ENCODE measurements around the gene B4GALT2.

B4GALT2 gene

GRCh38 chr1:43965316-43965715, 13.7 kb upstream of the B4GALT2 start:
- TF ChIP-seq PAX5 (IDR thresholded peaks at IDR 0.05; ENCODE audit: insufficient read depth, low read length, severe bottlenecking) (no peak), POLR2A (IDR thresholded peaks at IDR 0.05; ENCODE audit: low read depth, low read length) (no peak), TAF1 (IDR thresholded peaks at IDR 0.05; ENCODE audit: low read depth, low read length) (no peak), POU2F2 (IDR thresholded peaks at IDR 0.05; ENCODE audit: low read depth, low read length) (no peak), SPI1 (IDR thresholded peaks at IDR 0.05; ENCODE audit: low read depth, low read length) (no peak), POLR2AphosphoS5 (IDR thresholded peaks at IDR 0.05; ENCODE audit: low read depth, low read length) (no peak)
- FAIRE-seq = no peak
- no peak for DNase-seq (ENCODE audit: insufficient read length, low spot score)

GRCh38 chr1:43968348-43968948, 10.6 kb upstream of the B4GALT2 start:
- no peak for DNase-seq (ENCODE audit: insufficient read length, low spot score)
- TF ChIP-seq POLR2AphosphoS5 (IDR thresholded peaks at IDR 0.05; ENCODE audit: low read depth, low read length) = no peak
- TF ChIP-seq POLR2A (IDR thresholded peaks at IDR 0.05; ENCODE audit: low read depth, low read length) = no peak
- TF ChIP-seq SPI1 (IDR thresholded peaks at IDR 0.05; ENCODE audit: low read depth, low read length) = no peak
- TF ChIP-seq POU2F2 (IDR thresholded peaks at IDR 0.05; ENCODE audit: low read depth, low read length) = no peak
- TF ChIP-seq TAF1 (IDR thresholded peaks at IDR 0.05; ENCODE audit: low read depth, low read length) = no peak
- TF ChIP-seq PAX5 (IDR thresholded peaks at IDR 0.05; ENCODE audit: insufficient read depth, low read length, severe bottlenecking) = no peak
- no peak for FAIRE-seq

- TF ChIP-seq TAF1 (IDR thresholded peaks at IDR 0.05; ENCODE audit: low read depth, low read length) (no peak), POLR2A (IDR thresholded peaks at IDR 0.05; ENCODE audit: low read depth, low read length) (no peak), POU2F2 (IDR thresholded peaks at IDR 0.05; ENCODE audit: low read depth, low read length) (no peak), PAX5 (IDR thresholded peaks at IDR 0.05; ENCODE audit: insufficient read depth, low read length, severe bottlenecking) (no peak), POLR2AphosphoS5 (IDR thresholded peaks at IDR 0.05; ENCODE audit: low read depth, low read length) (no peak), SPI1 (IDR thresholded peaks at IDR 0.05; ENCODE audit: low read depth, low read length) (no peak)
Observed at GRCh38 chr1:43969416-43969745, 9.6 kb upstream of the B4GALT2 start.

GRCh38 chr1:43969746-43970466, 9.1 kb upstream of the B4GALT2 start, which contains the start of gene DPH2:
DPH2 (plus strand) TSS chr1:43970010; CDS start chr1:43970176, 166 bp downstream.
- DNase-seq (ENCODE audit: insufficient read length, low spot score) (peak; percentile 99), FAIRE-seq (peak; percentile 97)
- peak; percentile 64 for TF ChIP-seq POLR2A (IDR thresholded peaks at IDR 0.05; ENCODE audit: low read depth, low read length)
- TF ChIP-seq POLR2AphosphoS5 (IDR thresholded peaks at IDR 0.05; ENCODE audit: low read depth, low read length) = peak; percentile 62; the same call in 1 of the 2 replicates
- TF ChIP-seq SPI1 (IDR thresholded peaks at IDR 0.05; ENCODE audit: low read depth, low read length) = no peak
- peak; percentile 53; the same call in 1 of the 2 replicates for TF ChIP-seq TAF1 (IDR thresholded peaks at IDR 0.05; ENCODE audit: low read depth, low read length)

More at GRCh38 chr1:43969416-43969745, 9.6 kb upstream of the B4GALT2 start:
- no peak for DNase-seq (ENCODE audit: insufficient read length, low spot score)
- FAIRE-seq = no peak

- peak; percentile 63 for FAIRE-seq
- TF ChIP-seq POLR2A (IDR thresholded peaks at IDR 0.05; ENCODE audit: low read depth, low read length) (no peak), PAX5 (IDR thresholded peaks at IDR 0.05; ENCODE audit: insufficient read depth, low read length, severe bottlenecking) (no peak), POLR2AphosphoS5 (IDR thresholded peaks at IDR 0.05; ENCODE audit: low read depth, low read length) (no peak), POU2F2 (IDR thresholded peaks at IDR 0.05; ENCODE audit: low read depth, low read length) (no peak), TAF1 (IDR thresholded peaks at IDR 0.05; ENCODE audit: low read depth, low read length) (no peak), SPI1 (IDR thresholded peaks at IDR 0.05; ENCODE audit: low read depth, low read length) (no peak)
- no peak for DNase-seq (ENCODE audit: insufficient read length, low spot score)
Observed at GRCh38 chr1:43970502-43970901, 8.5 kb upstream of the B4GALT2 start.

- TF ChIP-seq SPI1 (IDR thresholded peaks at IDR 0.05; ENCODE audit: low read depth, low read length) (no peak), POLR2AphosphoS5 (IDR thresholded peaks at IDR 0.05; ENCODE audit: low read depth, low read length) (no peak), TAF1 (IDR thresholded peaks at IDR 0.05; ENCODE audit: low read depth, low read length) (no peak), POLR2A (IDR thresholded peaks at IDR 0.05; ENCODE audit: low read depth, low read length) (no peak), POU2F2 (IDR thresholded peaks at IDR 0.05; ENCODE audit: low read depth, low read length) (no peak), PAX5 (IDR thresholded peaks at IDR 0.05; ENCODE audit: insufficient read depth, low read length, severe bottlenecking) (no peak)
- DNase-seq (ENCODE audit: insufficient read length, low spot score) (no peak), FAIRE-seq (no peak)
Observed at GRCh38 chr1:43970911-43971310, 8.1 kb upstream of the B4GALT2 start.

GRCh38 chr1:43971336-43971980, 7.6 kb upstream of the B4GALT2 start:
- no peak for DNase-seq (ENCODE audit: insufficient read length, low spot score)
- no peak for TF ChIP-seq POLR2AphosphoS5 (IDR thresholded peaks at IDR 0.05; ENCODE audit: low read depth, low read length)
- no peak for FAIRE-seq

- FAIRE-seq (no peak), DNase-seq (ENCODE audit: insufficient read length, low spot score) (no peak)
- TF ChIP-seq TAF1 (IDR thresholded peaks at IDR 0.05; ENCODE audit: low read depth, low read length) (no peak), POLR2A (IDR thresholded peaks at IDR 0.05; ENCODE audit: low read depth, low read length) (no peak), SPI1 (IDR thresholded peaks at IDR 0.05; ENCODE audit: low read depth, low read length) (no peak), PAX5 (IDR thresholded peaks at IDR 0.05; ENCODE audit: insufficient read depth, low read length, severe bottlenecking) (no peak), POU2F2 (IDR thresholded peaks at IDR 0.05; ENCODE audit: low read depth, low read length) (no peak), POLR2AphosphoS5 (IDR thresholded peaks at IDR 0.05; ENCODE audit: low read depth, low read length) (no peak)
Observed at GRCh38 chr1:43973981-43974442, 5.0 kb upstream of the B4GALT2 start.

- peak; percentile 98 for DNase-seq (ENCODE audit: insufficient read length, low spot score)
- FAIRE-seq = peak; percentile 100
- TF ChIP-seq PAX5 (IDR thresholded peaks at IDR 0.05; ENCODE audit: insufficient read depth, low read length, severe bottlenecking) = no peak
- TF ChIP-seq SPI1 (IDR thresholded peaks at IDR 0.05; ENCODE audit: low read depth, low read length) = no peak
- peak; percentile 55; the same call in 1 of the 2 replicates for TF ChIP-seq POLR2A (IDR thresholded peaks at IDR 0.05; ENCODE audit: low read depth, low read length)
- TF ChIP-seq POLR2AphosphoS5 (IDR thresholded peaks at IDR 0.05; ENCODE audit: low read depth, low read length) = peak; percentile 54; the same call in 1 of the 2 replicates
- peak; percentile 38 for TF ChIP-seq TAF1 (IDR thresholded peaks at IDR 0.05; ENCODE audit: low read depth, low read length)
- 0 out of 2 replicates have a peak, but pooled peaks have one; percentile 50 for TF ChIP-seq POU2F2 (IDR thresholded peaks at IDR 0.05; ENCODE audit: low read depth, low read length)
Observed at GRCh38 chr1:43974443-43975248, 4.4 kb upstream of the B4GALT2 start, which contains the start of gene ATP6V0B. ATP6V0B (plus strand) TSS chr1:43974960; CDS start chr1:43975041, 81 bp downstream.
